Nucleus accumbens (tissue), 56 donors: ENCODE data around the gene DYRK1A.

Experiments used
- DNase-seq, 56 donors: peaks; one replicate each; lab custom pipeline; 2025; lab: John Stamatoyannopoulos, UW

Gene DYRK1A

DNA sequence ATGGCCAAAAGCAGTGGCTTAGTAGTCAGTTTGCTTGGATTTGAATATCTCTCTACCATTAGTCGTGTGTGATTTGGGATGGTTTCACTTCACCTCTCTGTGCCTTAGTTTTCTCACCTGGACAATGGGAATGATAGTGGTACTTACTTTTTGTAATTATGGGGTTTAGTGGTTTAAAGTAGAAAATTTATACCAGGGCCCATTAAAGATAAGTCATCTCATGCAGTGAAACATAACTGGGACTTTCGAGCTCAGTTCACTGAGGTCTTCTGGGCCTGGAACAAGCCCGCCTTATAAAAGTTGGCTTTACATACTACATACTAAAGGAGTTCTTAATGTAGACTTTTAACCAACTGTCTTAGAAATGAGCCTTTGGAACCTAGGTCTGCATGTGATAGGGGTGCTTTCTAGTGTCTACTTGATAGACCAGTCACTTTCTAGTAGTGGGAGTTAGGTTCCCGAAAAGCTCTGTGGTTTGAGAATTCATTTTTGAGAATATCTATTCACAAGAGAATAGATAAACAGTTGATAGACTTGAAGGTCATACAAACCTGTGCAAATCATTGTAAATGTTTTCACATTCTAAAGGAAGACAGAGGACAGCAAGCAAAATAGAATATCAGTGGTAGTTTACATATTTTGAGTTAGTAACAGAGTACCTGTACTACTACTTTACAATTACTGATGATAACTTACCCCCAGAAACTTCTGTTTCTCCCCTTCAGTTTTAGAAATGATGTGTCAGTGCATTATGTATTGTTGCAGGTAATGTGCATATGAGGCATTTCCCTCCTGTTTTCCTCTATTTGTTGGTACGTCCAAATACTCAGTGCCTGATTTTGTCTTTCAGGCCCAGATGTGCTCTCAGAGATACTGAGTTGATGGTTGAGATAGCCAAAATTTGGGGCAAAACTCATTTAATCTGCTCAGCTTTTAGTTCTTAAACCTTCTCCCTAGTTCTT, 48.0 kb downstream of the DYRK1A start:
- DNase-seq = no peak

DNA sequence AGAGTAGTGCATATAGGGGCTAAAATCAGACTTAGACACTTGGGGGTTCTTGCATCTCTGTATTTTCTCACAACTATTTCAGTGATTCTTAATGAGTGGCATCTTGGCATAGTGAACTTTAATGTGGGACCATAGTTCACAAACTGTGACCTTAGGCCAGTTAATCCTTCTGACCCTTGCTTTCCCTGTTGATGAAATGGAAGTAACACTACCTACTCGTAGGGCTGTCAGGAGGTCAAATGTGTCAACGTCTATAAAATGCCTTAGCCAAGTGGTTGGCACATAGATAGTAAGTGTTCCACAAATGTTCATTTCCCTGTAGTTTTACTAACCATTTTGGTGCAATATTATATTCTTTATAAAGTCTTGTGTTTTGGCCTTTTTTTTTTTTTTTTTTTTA, 49.4 kb downstream of the DYRK1A start:
- no peak for DNase-seq

DNA sequence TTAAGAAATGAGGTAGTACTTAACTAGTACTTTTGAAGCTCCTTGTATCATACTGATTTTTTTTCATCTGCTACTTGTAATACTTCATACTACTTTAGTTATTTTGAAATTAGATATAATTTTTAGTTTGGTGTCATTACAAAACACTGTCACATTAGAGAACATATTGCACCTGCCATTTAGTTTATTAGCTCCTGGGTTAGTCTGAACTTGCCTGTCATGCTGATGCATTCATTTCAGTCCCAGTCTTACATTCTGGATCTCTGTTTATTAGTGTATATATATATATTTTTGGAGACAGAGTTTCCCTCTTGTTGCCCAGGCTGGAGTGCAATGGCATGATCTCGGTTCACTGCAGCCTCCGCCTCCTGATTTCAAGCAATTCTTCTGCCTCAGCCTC, 50.3 kb downstream of the DYRK1A start:
- DNase-seq = no peak

DNA sequence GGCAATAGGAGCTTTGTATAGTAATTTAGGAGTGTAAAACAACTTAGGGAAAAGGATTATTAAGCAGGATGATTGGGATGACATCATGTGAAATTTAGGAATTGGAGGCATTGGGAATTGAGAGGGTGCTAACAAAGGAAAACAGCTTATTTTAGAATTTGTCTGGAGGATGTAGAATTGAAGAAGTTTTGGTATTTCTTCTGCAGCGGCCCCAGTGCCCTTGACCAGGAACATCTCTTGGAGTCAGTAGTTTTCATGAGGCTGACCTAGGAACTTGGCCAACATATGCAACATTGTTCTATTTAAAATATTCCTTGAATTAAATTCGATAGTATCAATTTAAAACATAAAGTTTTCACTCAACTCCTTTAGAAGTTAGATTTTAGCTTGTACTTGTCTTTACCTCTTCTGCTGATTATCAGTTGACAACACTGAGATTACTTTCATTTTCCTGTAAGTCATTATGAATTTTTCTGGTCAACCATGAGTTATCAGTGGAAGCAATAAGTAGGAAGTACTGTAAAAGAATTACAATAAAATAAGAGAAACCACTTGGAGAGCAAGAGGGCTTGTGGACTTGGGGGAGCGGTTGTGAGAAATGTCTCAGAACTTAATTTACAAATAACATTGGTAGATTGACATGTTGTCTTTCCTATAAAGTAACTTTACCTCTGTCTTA, 52.8 kb downstream of the DYRK1A start:
- DNase-seq = no peak

DNA sequence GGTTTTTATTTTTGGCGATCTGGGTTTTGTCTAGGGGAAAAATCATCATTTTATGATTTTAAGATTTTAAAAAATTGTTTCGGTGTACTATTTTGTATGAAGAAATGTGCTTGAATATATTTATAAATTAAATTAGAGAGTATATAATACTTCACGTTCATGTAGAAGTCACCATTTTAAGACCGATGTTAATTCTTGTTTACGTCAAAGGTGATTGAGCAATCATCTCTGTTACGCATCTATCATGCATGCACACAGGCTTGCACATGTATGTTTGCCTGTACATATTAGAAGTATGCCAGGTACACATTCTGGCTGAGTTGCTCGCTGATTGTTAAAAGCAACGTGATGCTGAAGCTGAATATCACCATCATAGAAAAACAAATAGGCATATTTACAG, 54.7 kb downstream of the DYRK1A start:
- no peak for DNase-seq

DNA sequence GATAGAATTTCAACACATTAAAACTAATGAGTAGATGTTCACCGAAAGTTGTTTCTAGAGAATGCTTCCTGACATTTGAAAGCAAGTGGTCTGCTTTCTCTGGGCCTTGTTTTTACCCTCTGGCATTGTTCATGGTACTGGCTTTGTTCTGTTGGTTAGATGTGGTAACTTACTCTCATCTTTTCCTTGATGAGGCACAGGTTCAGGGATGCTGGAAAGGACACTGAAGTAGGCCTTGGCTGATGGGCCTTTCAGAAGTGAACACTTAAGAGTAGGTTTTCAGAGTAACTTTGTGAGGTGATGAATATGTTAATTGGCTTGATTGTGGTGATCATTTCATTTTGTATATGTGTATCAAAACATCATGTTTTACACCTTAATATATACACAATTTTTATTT, 55.8 kb downstream of the DYRK1A start:
- no peak for DNase-seq

DNA sequence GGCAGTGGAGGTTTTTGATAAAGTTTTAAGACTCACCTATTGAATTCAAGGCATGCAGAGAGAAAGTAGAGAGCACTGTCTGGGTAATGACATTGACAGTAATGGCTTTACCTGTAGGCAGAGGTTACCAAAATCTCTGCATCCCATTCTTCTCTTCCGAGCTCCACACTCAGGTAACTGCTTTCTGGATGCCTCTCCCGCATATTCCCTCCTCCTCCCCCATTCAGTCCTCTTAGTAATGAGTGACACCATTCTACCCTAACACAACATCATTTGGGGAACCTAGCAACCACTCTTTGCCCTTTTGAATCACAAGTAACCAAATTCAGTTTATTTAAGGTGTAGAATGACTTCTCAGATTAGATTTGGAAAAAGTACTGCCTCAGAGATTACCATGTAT, 56.5 kb downstream of the DYRK1A start:
- no peak for DNase-seq

DNA sequence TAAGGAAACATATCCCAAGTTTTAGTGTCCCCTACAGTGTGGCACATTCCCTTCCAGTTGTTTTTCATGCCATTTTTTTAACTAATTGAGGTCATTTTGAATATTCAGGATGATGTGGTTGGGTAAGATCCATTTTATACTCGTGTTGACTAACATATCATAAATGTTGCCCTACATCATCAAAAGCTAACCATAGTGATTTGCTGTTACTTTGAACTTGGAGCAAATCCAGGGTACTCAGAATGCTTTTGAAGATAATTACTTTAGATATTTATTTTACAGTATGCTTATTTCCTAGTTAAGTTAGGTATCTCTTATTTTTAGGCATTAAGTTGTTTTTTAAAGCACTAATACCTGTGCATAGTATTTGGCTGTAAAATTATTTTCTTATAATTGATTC, 57.8 kb downstream of the DYRK1A start:
- no peak for DNase-seq

GRCh38 chr21:37425001-37425400, 58.4 kb downstream of the DYRK1A start:
- no peak for DNase-seq

- DNase-seq = no peak
Measured at GRCh38 chr21:37425684-37426083, 59.1 kb downstream of the DYRK1A start.

- DNase-seq = no peak
Measured at GRCh38 chr21:37427221-37427620, 60.6 kb downstream of the DYRK1A start.

DNA sequence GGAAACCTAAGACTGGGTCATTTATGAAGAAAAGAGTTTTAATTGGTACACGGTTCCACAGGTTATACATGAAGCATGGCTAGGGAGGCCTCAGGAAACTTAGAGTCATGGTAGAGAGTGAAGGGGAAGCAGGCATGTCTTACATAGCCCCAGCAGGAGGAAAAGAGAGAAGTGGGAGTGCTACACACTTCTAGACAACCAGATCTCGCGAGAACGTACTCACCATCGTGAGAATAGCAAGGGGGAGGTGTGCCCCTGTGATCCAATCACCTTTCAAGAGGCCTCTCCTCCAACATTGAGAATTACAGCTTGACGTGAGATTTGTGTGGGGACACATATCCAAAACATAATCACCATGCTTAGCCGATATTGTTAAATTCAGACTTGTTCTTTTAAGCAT, 62.8 kb downstream of the DYRK1A start:
- no peak for DNase-seq

- DNase-seq = no peak
Measured at GRCh38 chr21:37430184-37430821, 63.7 kb downstream of the DYRK1A start.

GRCh38 chr21:37431243-37431642, 64.7 kb downstream of the DYRK1A start:
- DNase-seq = no peak

- no peak for DNase-seq
Measured at GRCh38 chr21:37432710-37433455, 66.3 kb downstream of the DYRK1A start.

DNA sequence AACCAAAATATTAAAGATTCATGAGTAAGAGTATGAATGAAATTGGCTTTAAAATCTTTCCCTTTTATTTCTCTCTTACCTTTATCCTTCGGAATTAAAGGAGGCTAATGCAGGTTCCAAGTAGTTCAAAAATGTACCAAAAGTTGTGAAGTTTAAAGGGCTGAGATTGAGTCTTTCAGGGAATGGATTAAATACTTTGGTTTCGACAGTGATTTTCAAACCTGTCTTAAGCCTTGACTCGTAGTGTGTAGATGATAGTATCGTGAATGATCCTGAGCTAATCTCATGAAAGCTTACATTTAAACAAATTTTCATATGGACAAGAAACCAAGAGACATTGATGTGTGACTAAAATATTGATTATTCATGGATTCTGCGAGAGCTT, 66.9 kb downstream of the DYRK1A start:
- no peak for DNase-seq

DNA sequence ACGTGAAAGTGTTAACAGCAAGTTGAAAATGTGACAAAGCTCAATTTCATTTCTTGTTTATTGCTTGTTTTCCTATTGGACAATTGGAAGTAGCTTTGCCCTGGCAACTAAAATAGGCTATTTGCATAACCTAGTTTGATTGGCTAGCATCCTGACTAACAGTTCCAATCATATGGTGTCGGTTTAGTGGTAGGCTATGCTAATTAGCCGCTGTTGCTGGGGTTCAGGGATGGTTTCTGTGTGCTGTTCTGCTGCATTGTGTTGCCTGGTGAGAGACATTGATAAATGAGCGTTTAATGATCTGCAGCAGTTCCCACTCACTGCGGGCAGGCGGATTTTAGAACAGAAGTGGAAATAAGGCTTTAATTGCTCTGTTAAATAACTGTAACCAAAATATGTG, 68.5 kb downstream of the DYRK1A start:
- DNase-seq = peak in 46 of 56 donors; percentile 7 to 87 (median 48)

- DNase-seq = no peak
Measured at GRCh38 chr21:37435711-37436110, 69.1 kb downstream of the DYRK1A start.

DNA sequence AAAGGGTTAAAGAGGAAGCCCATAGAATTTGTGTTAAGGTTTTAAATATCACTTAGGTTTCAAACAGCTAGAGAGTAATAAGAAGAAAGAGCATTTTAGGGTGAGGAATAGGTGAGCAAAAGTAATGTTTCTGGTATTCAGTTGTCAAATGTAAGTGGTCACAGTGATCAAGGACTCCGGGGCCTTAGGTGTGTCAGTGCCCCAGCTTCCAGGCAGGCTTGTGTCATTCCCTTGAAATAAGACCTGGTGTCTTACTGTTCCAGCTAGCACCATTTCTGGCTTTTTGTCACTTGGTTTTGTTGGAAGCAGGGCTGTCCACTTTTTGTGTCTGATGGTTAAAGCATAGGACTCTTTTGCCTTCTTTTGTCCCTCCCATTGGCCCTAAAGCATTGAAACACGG, 69.6 kb downstream of the DYRK1A start:
- DNase-seq = no peak

DNA sequence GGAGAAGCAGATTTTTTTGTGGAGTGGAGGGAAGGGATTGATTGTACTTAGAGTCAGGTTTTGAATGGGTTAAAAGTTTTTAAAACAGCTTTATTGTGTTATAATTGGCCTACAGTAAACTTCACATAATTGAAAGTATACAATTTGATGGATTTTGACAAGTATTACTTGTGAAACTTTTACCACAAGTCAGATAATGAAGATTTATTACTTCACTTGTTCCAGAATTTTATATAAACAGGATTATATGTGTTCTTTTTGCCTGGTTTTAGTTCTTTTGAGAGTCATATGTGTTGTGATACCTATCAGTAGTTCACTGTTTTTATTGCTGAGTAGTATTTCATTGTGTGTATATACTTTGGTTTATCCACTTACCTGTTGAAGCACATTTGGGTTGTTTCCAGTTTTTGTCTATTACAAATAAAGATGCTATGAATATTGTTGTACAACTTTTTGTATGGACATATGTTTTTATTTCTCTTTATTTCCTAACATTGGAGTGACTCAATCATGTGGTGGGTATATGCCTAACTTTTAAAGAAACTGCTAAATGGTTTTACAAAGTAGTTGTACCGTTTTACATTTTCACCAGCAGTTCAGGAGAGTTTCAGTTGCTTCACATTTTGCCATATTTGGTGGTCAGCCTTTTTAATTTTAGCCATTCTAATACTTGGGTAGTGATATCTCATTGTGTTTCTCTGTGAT, 71.0 kb downstream of the DYRK1A start:
- DNase-seq = no peak
